ENCODE measurements around the gene GALT. TPM values are rescaled to one million over a fixed set of nuclear protein-coding genes. Genes with fewer than 3 reads are reported as not detected.
A peak's percentile ranks its signal among the peaks of the same experiment; 100 is the strongest.

The GALT gene
- total and polyA plus RNA-seq, 2 of the 13 experiments (the other 11 are each of a cell fraction or from before 2014, with no cell fraction given), result 40.4 to 46.3 TPM

GRCh38 chr9:34637356-34638137 is 8.9 kb upstream of the GALT start, which contains the start of gene SIGMAR1 (continued):
- TF ChIP-seq PLSCR1 (CRISPR knock-in tag; IDR thresholded peaks at IDR 0.05; ENCODE audit: borderline replicate concordance), result no peak
- TF ChIP-seq ZFP82 (CRISPR knock-in tag; IDR thresholded peaks at IDR 0.05; ENCODE audit: borderline replicate concordance), result peak; percentile 81; the same call in 1 of the 2 replicates
- no peak; the same call in 1 of the 2 replicates for TF ChIP-seq ZNF747 (CRISPR knock-in tag; IDR thresholded peaks at IDR 0.05; ENCODE audit: borderline replicate concordance)
- TF ChIP-seq ATF7 (IDR thresholded peaks at IDR 0.05), result no peak
- TF ChIP-seq ATF7 (CRISPR knock-in tag; IDR thresholded peaks at IDR 0.05), result no peak
- TF ChIP-seq ZNF816 (CRISPR knock-in tag; IDR thresholded peaks at IDR 0.05; ENCODE audit: borderline replicate concordance), result peak; percentile 71; the same call in 1 of the 2 replicates
- TF ChIP-seq GPN1 (CRISPR knock-in tag; IDR thresholded peaks at IDR 0.05; ENCODE audit: borderline replicate concordance), result no peak
- no peak for TF ChIP-seq HNF1A (IDR thresholded peaks at IDR 0.05; ENCODE audit: low read depth)
- TF ChIP-seq HNF1A (CRISPR knock-in tag; IDR thresholded peaks at IDR 0.05; ENCODE audit: borderline replicate concordance), result no peak; the same call in 1 of the 2 replicates
- no peak for TF ChIP-seq ZNF775 (CRISPR knock-in tag; IDR thresholded peaks at IDR 0.05; ENCODE audit: borderline replicate concordance)
- no peak for TF ChIP-seq NCOA5 (CRISPR knock-in tag; IDR thresholded peaks at IDR 0.05)
- no peak for TF ChIP-seq TBP (CRISPR knock-in tag; IDR thresholded peaks at IDR 0.05)
- peak; percentile 35 for TF ChIP-seq HOXA5 (CRISPR knock-in tag; IDR thresholded peaks at IDR 0.05)
- peak; percentile 68 for TF ChIP-seq ASH2L (IDR thresholded peaks at IDR 0.05; ENCODE audit: insufficient read length, low read depth, low read length)
- peak; percentile 81 for TF ChIP-seq CHCHD3 (CRISPR knock-in tag; IDR thresholded peaks at IDR 0.05)
- TF ChIP-seq ZNF839 (CRISPR knock-in tag; IDR thresholded peaks at IDR 0.05; ENCODE audit: borderline replicate concordance), result 0 out of 2 replicates have a peak, but pooled peaks have one; percentile 58
- TF ChIP-seq ZNF180 (CRISPR knock-in tag; IDR thresholded peaks at IDR 0.05; ENCODE audit: borderline replicate concordance, low read depth), result no peak
- 0 out of 2 replicates have a peak, but pooled peaks have one; percentile 65 for TF ChIP-seq ZNF276 (CRISPR knock-in tag; IDR thresholded peaks at IDR 0.05; ENCODE audit: low read depth)
- TF ChIP-seq KLF11 (CRISPR knock-in tag; IDR thresholded peaks at IDR 0.05), result no peak
- TF ChIP-seq HIC2 (CRISPR knock-in tag; IDR thresholded peaks at IDR 0.05; ENCODE audit: low read depth), result peak; percentile 24; the same call in 1 of the 2 replicates
- peak; percentile 23; the same call in 1 of the 2 replicates for TF ChIP-seq DR1 (CRISPR knock-in tag; IDR thresholded peaks at IDR 0.05)

Measured in HepG2 (cell line).